Loucy (cell line): ENCODE results near the gene GRK1.
A peak's percentile ranks its signal among the peaks of the same experiment; 100 is the strongest.

Experiments
- H2AFZ ChIP-seq: fragments of 200-600 bp; sonication (generic); 2 replicates; pipeline ENCODE4 v1.6.0; 2016; ENCODE audit warnings: antibody characterized with exemption, mild to moderate bottlenecking, low read length, moderate library complexity
- H3F3A ChIP-seq: fragments of 200-600 bp; 2 replicates; pipeline ENCODE4 v1.6.0; 2016; ENCODE audit warnings: antibody characterized with exemption, low read depth, mild to moderate bottlenecking
- H3K27me3 ChIP-seq: fragments of 200-600 bp; sonication (generic); 2 replicates; pipeline ENCODE4 v1.6.1; 2014; ENCODE audit warnings: low read length, mild to moderate bottlenecking; ENCODE audit not compliant: insufficient read depth, poor library complexity, severe bottlenecking
- H3K36me3 ChIP-seq: fragments of 200-600 bp; sonication (generic); 2 replicates; pipeline ENCODE4 v1.6.1; 2016; ENCODE audit warnings: low read length; ENCODE audit not compliant: insufficient read depth
- H3K4me1 ChIP-seq: fragments of 200-600 bp; sonication (generic); 2 replicates; pipeline ENCODE4 v1.5.1; 2014; ENCODE audit warnings: low read length, mild to moderate bottlenecking; ENCODE audit not compliant: insufficient read depth, poor library complexity, severe bottlenecking
- H3K4me2 ChIP-seq: fragments of 200-600 bp; sonication (generic); 2 replicates; pipeline ENCODE4 v1.6.0; 2014; ENCODE audit warnings: antibody characterized with exemption, low read length, low read depth, mild to moderate bottlenecking; ENCODE audit not compliant: poor library complexity, severe bottlenecking
- H3K4me3 ChIP-seq: fragments of 200-600 bp; sonication (generic); 2 replicates; pipeline ENCODE4 v1.5.1; 2014; ENCODE audit warnings: low read length, mild to moderate bottlenecking, mixed read lengths; ENCODE audit not compliant: poor library complexity, severe bottlenecking
- H3K79me2 ChIP-seq: fragments of 200-600 bp; sonication (generic); 2 replicates; pipeline ENCODE4 v1.6.1; 2014; ENCODE audit warnings: low read length; ENCODE audit not compliant: insufficient read depth
- H3K9ac ChIP-seq: fragments of 200-600 bp; sonication (generic); 2 replicates; pipeline ENCODE4 v1.6.0; 2014; ENCODE audit warnings: mild to moderate bottlenecking, low read depth, low read length, moderate library complexity; ENCODE audit not compliant: poor library complexity, severe bottlenecking
- H3K9me2 ChIP-seq: fragments of 200-600 bp; sonication (generic); replicated peaks from 2 replicates; pipeline ENCODE4 v1.6.1; 2016; ENCODE audit warnings: low read depth, low read length, mixed read lengths
- H3K9me3 ChIP-seq: fragments of 200-600 bp; sonication (generic); 2 replicates; pipeline ENCODE4 v1.6.1; 2014; ENCODE audit warnings: mild to moderate bottlenecking, antibody characterized with exemption, low read length, low read depth; ENCODE audit not compliant: insufficient read depth
- H4K20me1 ChIP-seq: fragments of 200-600 bp; sonication (generic); 2 replicates; pipeline ENCODE4 v1.6.0; 2014; ENCODE audit warnings: antibody characterized with exemption, low read length, mild to moderate bottlenecking; ENCODE audit not compliant: insufficient read depth, poor library complexity, severe bottlenecking
- CTCF ChIP-seq: fragments of 200-600 bp; sonication (generic); conservative IDR thresholded peaks from 2 replicates; pipeline ENCODE4 v1.5.1; 2014; ENCODE audit warnings: mild to moderate bottlenecking, antibody characterized with exemption, low read length
- EZH2phosphoT487 ChIP-seq: fragments of 200-600 bp; IDR thresholded peaks from 2 replicates; pipeline ENCODE4 v1.6.1; 2018; ENCODE audit warnings: antibody characterized with exemption, mild to moderate bottlenecking, moderate library complexity, borderline replicate concordance

GRK1 gene

GRCh38 chr13:113739527-113740285 is 72.7 kb downstream of the GRK1 start:
- no peaks in the 10 kb centered on the region for H3K9me2 ChIP-seq
- H3K4me1 ChIP-seq, result peaks cover 31% of the 10 kb centered on the region
- H3F3A ChIP-seq, result 0 out of 2 replicates have a peak, but pooled peaks cover 5% of the 10 kb centered on the region
- H3K79me2 ChIP-seq, result no peaks in the 10 kb centered on the region
- H3K27me3 ChIP-seq, result no peaks in the 10 kb centered on the region
- TF ChIP-seq CTCF (no peak), EZH2phosphoT487 (no peak)
- H3K4me3 ChIP-seq, result no peak overlapping the region
- H2AFZ ChIP-seq, result no peak overlapping the region
- H3K9me3 ChIP-seq, result no peaks in the 10 kb centered on the region; the same call in 1 of the 2 replicates
- H3K4me2 ChIP-seq, result peak overlapping the region; percentile 68
- no peak overlapping the region for H3K9ac ChIP-seq
- no peaks in the 10 kb centered on the region for H4K20me1 ChIP-seq
- no peaks in the 10 kb centered on the region for H3K36me3 ChIP-seq

GRCh38 chr13:113740286-113740556 is 73.2 kb downstream of the GRK1 start:
- H3K36me3 ChIP-seq, result no peaks in the 10 kb centered on the region
- H3K9ac ChIP-seq, result no peak overlapping the region
- TF ChIP-seq EZH2phosphoT487, result no peak
- no peak for TF ChIP-seq CTCF
- no peaks in the 10 kb centered on the region for H3K79me2 ChIP-seq
- peak overlapping the region; percentile 68 for H3K4me2 ChIP-seq
- no peaks in the 10 kb centered on the region for H3K9me2 ChIP-seq
- H2AFZ ChIP-seq, result no peak overlapping the region
- peaks cover 31% of the 10 kb centered on the region for H3K4me1 ChIP-seq
- 0 out of 2 replicates have a peak, but pooled peaks cover 5% of the 10 kb centered on the region for H3F3A ChIP-seq
- no peaks in the 10 kb centered on the region; the same call in 1 of the 2 replicates for H3K9me3 ChIP-seq
- H3K4me3 ChIP-seq, result peak overlapping the region; percentile 52
- no peaks in the 10 kb centered on the region for H4K20me1 ChIP-seq
- H3K27me3 ChIP-seq, result no peaks in the 10 kb centered on the region

- Histone ChIP-seq H3K9me2 (no peaks in the 10 kb centered on the region), H3K79me2 (no peaks in the 10 kb centered on the region), H3K4me1 (peaks cover 31% of the 10 kb centered on the region), H4K20me1 (no peaks in the 10 kb centered on the region), H3F3A (0 out of 2 replicates have a peak, but pooled peaks cover 5% of the 10 kb centered on the region), H3K4me2 (peak overlapping the region; percentile 68), H3K9me3 (no peaks in the 10 kb centered on the region), H3K4me3 (peak overlapping the region; percentile 52), H3K36me3 (no peaks in the 10 kb centered on the region), H2AFZ (no peak overlapping the region), H3K9ac (no peak overlapping the region), H3K27me3 (no peaks in the 10 kb centered on the region)
- TF ChIP-seq EZH2phosphoT487 (no peak), CTCF (no peak)
These were observed 73.6 kb downstream of the GRK1 start for GRCh38 chr13:113740661-113741060.
